ENCODE data around the gene INAFM2. TPM values are rescaled to one million over a fixed set of nuclear protein-coding genes. Genes with fewer than 3 reads are reported as not detected.
A peak's percentile ranks its signal among the peaks of the same experiment; 100 is the strongest.

Gene INAFM2
- total RNA-seq, 1 experiment from 2014 or later = 25.4 TPM

- no CpG with 5 or more reads among the region's 5 CpGs for WGBS (ENCODE audit: extremely low coverage, insufficient read length, low lambda C conversion rate)
- no peak for TF ChIP-seq CTCF (conservative IDR thresholded peaks at IDR 0.05)
- H3K4me1 Mint-ChIP-seq = peaks cover 57% of the 10 kb centered on the region in 2 experiments
Measured at GRCh38 chr15:40328751-40329150, 5.3 kb downstream of the INAFM2 start.

More at GRCh38 chr15:40328751-40329150, 5.3 kb downstream of the INAFM2 start:
- peak overlapping the region in 2 of 3 experiments; percentile 16 to 46; a peak in 2 of 7 replicates for H3K27ac Mint-ChIP-seq
- Histone ChIP-seq H3T11ph (ENCODE audit: low read length) (no peak overlapping the region), H3K18ac (ENCODE audit: insufficient read length, low read depth, low read length) (no peak overlapping the region), H3K9ac (ENCODE audit: extremely low read depth, insufficient read length, low read length) (no peak overlapping the region), H3K79me2 (ENCODE audit: insufficient read depth, low read length) (no peaks in the 10 kb centered on the region), H3K4ac (ENCODE audit: low read depth, low read length) (no peak overlapping the region), H4K91ac (ENCODE audit: insufficient read length, low read depth, low read length) (no peak overlapping the region), H2BK120ac (ENCODE audit: low read depth, low read length, poor library complexity, severe bottlenecking) (no peak overlapping the region), H2BK20ac (ENCODE audit: low read depth, low read length, poor library complexity, severe bottlenecking) (no peak overlapping the region), H3K14ac (ENCODE audit: insufficient read depth, low read length) (no peak overlapping the region), H2BK12ac (ENCODE audit: insufficient read length, low read depth, low read length) (no peak overlapping the region), H2AK5ac (ENCODE audit: insufficient read length, low read length) (no peak overlapping the region), H2AFZ (ENCODE audit: low read length) (no peak overlapping the region), H2BK15ac (ENCODE audit: low read depth, low read length) (no peak overlapping the region), H3K56ac (ENCODE audit: insufficient read length, low read depth, low read length) (no peak overlapping the region), H3K27me3 (ENCODE audit: insufficient read depth, low read length) (no peaks in the 10 kb centered on the region), H4K5ac (ENCODE audit: insufficient read length, low read depth, low read length) (no peak overlapping the region), H3K4me2 (ENCODE audit: insufficient read depth, insufficient read length, low read length) (no peak overlapping the region), H4K8ac (replicated peaks; ENCODE audit: insufficient read length, low read depth, low read length) (no peak overlapping the region), H3K23me2 (ENCODE audit: insufficient read length, low read depth, low read length, poor library complexity, severe bottlenecking) (peaks cover 5% of the 10 kb centered on the region), H3K4me1 (ENCODE audit: insufficient read depth, low read length) (peaks cover 25% of the 10 kb centered on the region; the same call in 1 of the 2 replicates), H4K20me1 (ENCODE audit: control insufficient read depth, insufficient read depth, insufficient read length) (no peaks in the 10 kb centered on the region), H3K9me3 (ENCODE audit: control insufficient read depth, low read depth, low read length) (no peaks in the 10 kb centered on the region), H3K79me1 (ENCODE audit: insufficient read depth, low read depth, low read length, poor library complexity, severe bottlenecking) (no peaks in the 10 kb centered on the region), H3K27ac (ENCODE audit: insufficient read length, low read depth, low read length) (no peak overlapping the region), H2BK5ac (ENCODE audit: insufficient read length, low read length) (no peak overlapping the region), H3K23ac (ENCODE audit: insufficient read length, low read depth, low read length) (no peak overlapping the region)
- H3K9me3 Mint-ChIP-seq = peaks cover 0 to 6% of the 10 kb centered on the region in 2 experiments; a peak in 1 of 5 replicates
- DNase-seq = no peak
- H3K36me3 Mint-ChIP-seq (ENCODE audit: insufficient read depth in 1 of 3, low read depth in 3 of 3) = peaks cover 4 to 28% (median 13%) of the 10 kb centered on the region in 3 experiments; a peak in 6 of 7 replicates
- peaks cover 16% of the 10 kb centered on the region for H3K27me3 Mint-ChIP-seq (ENCODE audit: low read depth)
- H3K4me3 Mint-ChIP-seq = peak overlapping the region in 1 of 2 experiments; percentile 36; a peak in 1 of 5 replicates
